HL-60 (cell line): Measurements from ENCODE around the gene FOXP1.

Experiments
- GABPA ChIP-seq: IDR thresholded peaks from 2 replicates; pipeline ENCODE4 v1.6.1; 2012; ENCODE audit warnings: low read depth
- TF ChIP-seq, protein P1 (sequence below): IDR thresholded peaks from one replicate; pipeline ENCODE4 v1.5.1; 2011; ENCODE audit warnings: low read length, control low read depth, inconsistent platforms; ENCODE audit not compliant: insufficient read depth

DNA sequence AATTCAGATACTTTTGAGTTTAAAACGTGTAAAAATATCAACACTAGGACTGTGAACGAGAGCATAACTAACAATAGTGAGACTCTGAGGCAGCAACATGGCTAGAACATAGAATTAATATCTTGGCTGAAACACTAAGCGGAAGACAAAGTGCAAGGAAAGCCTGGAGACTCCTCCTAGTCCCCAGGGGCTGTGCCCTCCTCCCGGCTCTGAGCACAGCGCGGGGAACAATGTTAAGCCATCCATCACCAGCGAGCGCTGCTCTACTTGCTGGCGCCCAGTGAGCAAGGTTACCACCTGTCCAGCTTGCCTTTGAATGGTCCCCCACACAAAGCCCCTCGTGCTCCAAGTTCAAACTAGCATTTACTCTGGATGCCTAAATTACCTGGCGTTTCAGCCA, 436.9 kb downstream of the FOXP1 start:
- TF ChIP-seq, protein P1, sequence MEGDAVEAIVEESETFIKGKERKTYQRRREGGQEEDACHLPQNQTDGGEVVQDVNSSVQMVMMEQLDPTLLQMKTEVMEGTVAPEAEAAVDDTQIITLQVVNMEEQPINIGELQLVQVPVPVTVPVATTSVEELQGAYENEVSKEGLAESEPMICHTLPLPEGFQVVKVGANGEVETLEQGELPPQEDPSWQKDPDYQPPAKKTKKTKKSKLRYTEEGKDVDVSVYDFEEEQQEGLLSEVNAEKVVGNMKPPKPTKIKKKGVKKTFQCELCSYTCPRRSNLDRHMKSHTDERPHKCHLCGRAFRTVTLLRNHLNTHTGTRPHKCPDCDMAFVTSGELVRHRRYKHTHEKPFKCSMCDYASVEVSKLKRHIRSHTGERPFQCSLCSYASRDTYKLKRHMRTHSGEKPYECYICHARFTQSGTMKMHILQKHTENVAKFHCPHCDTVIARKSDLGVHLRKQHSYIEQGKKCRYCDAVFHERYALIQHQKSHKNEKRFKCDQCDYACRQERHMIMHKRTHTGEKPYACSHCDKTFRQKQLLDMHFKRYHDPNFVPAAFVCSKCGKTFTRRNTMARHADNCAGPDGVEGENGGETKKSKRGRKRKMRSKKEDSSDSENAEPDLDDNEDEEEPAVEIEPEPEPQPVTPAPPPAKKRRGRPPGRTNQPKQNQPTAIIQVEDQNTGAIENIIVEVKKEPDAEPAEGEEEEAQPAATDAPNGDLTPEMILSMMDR = no peak
- TF ChIP-seq GABPA = no peak
